H9 (cell line): ENCODE results near the gene ANKUB1. TPM values are rescaled to one million over a fixed set of nuclear protein-coding genes. Genes with fewer than 3 reads are reported as not detected.

Source experiments
- DNase-seq: peaks from one replicate; pipeline ENCODE4 v3.0.0-alpha.2; 2017
- H2AFZ ChIP-seq: one replicate; pipeline ENCODE4 v1.6.1; 2013; ENCODE audit warnings: mild to moderate bottlenecking, low read length, control low read depth, moderate library complexity
- H2AK5ac ChIP-seq: 2 replicates; pipeline ENCODE4 v1.6.1; 2013; ENCODE audit warnings: low read length, control low read depth, mixed read lengths; ENCODE audit not compliant: insufficient read length
- H2BK120ac ChIP-seq: one replicate; pipeline ENCODE4 v1.6.1; 2013; ENCODE audit warnings: low read depth, mild to moderate bottlenecking, low read length, control low read depth, inconsistent platforms; ENCODE audit not compliant: poor library complexity, severe bottlenecking
- H2BK12ac ChIP-seq: 2 replicates; pipeline ENCODE4 v1.6.1; 2013; ENCODE audit warnings: low read length, control low read depth, mixed read lengths, low read depth; ENCODE audit not compliant: insufficient read length
- H2BK15ac ChIP-seq: 2 replicates; pipeline ENCODE4 v1.6.1; 2013; ENCODE audit warnings: low read depth, low read length, control low read depth
- H2BK20ac ChIP-seq: one replicate; pipeline ENCODE4 v1.6.1; 2013; ENCODE audit warnings: low read depth, mild to moderate bottlenecking, low read length, control low read depth, inconsistent platforms; ENCODE audit not compliant: poor library complexity, severe bottlenecking
- H2BK5ac ChIP-seq: 2 replicates; pipeline ENCODE4 v1.6.1; 2013; ENCODE audit warnings: low read length, control low read depth, mixed read lengths; ENCODE audit not compliant: insufficient read length
- H3K14ac ChIP-seq: 2 replicates; pipeline ENCODE4 v1.6.1; 2013; ENCODE audit warnings: low read length, control low read depth; ENCODE audit not compliant: insufficient read depth
- H3K18ac ChIP-seq: 2 replicates; pipeline ENCODE4 v1.6.1; 2013; ENCODE audit warnings: low read depth, mild to moderate bottlenecking, mixed read lengths, low read length, control low read depth; ENCODE audit not compliant: insufficient read length
- H3K23ac ChIP-seq: 2 replicates; pipeline ENCODE4 v1.6.1; 2013; ENCODE audit warnings: low read length, control low read depth, mixed read lengths, low read depth; ENCODE audit not compliant: insufficient read length
- H3K23me2 ChIP-seq: 2 replicates; pipeline ENCODE4 v1.6.1; 2013; ENCODE audit warnings: low read depth, mild to moderate bottlenecking, mixed read lengths, low read length, control low read depth; ENCODE audit not compliant: insufficient read length, poor library complexity, severe bottlenecking
- H3K27ac ChIP-seq: 2 replicates; pipeline ENCODE4 v1.5.1; 2013; ENCODE audit warnings: low read length, control low read depth, mixed read lengths, low read depth; ENCODE audit not compliant: insufficient read length
- H3K27me3 ChIP-seq: 2 replicates; pipeline ENCODE4 v1.6.1; 2013; ENCODE audit warnings: low read length, control low read depth, inconsistent platforms; ENCODE audit not compliant: insufficient read depth
- H3K4ac ChIP-seq: 2 replicates; pipeline ENCODE4 v1.6.1; 2013; ENCODE audit warnings: low read depth, mild to moderate bottlenecking, control low read depth, inconsistent platforms, low read length, moderate library complexity
- H3K4me1 ChIP-seq: 2 replicates; pipeline ENCODE4 v1.6.1; 2013; ENCODE audit warnings: low read length, control low read depth, inconsistent platforms; ENCODE audit not compliant: insufficient read depth
- H3K4me2 ChIP-seq: 2 replicates; pipeline ENCODE4 v1.6.1; 2013; ENCODE audit warnings: low read length, control low read depth, mixed read lengths; ENCODE audit not compliant: insufficient read length, insufficient read depth
- H3K56ac ChIP-seq: 2 replicates; pipeline ENCODE4 v1.6.1; 2013; ENCODE audit warnings: low read depth, mild to moderate bottlenecking, mixed read lengths, low read length, control low read depth; ENCODE audit not compliant: insufficient read length
- H3K79me1 ChIP-seq: 2 replicates; pipeline ENCODE4 v1.6.1; 2013; ENCODE audit warnings: low read depth, mild to moderate bottlenecking, moderate library complexity, low read length, control low read depth, inconsistent platforms; ENCODE audit not compliant: insufficient read depth, poor library complexity, severe bottlenecking
- H3K79me2 ChIP-seq: 2 replicates; pipeline ENCODE4 v1.6.1; 2013; ENCODE audit warnings: low read length, control low read depth, inconsistent platforms; ENCODE audit not compliant: insufficient read depth
- H3K9ac ChIP-seq: 2 replicates; pipeline ENCODE4 v1.6.1; 2013; ENCODE audit warnings: low read length, control low read depth, mixed read lengths; ENCODE audit not compliant: insufficient read length; ENCODE audit errors: extremely low read depth
- H3K9me3 ChIP-seq: one replicate; pipeline ENCODE4 v1.6.1; 2013; ENCODE audit warnings: low read depth, low read length, inconsistent platforms; ENCODE audit not compliant: control insufficient read depth
- H3T11ph ChIP-seq: one replicate; pipeline ENCODE4 v1.6.1; 2013; ENCODE audit warnings: mild to moderate bottlenecking, low read length, control low read depth, inconsistent platforms
- H4K20me1 ChIP-seq: one replicate; pipeline ENCODE4 v1.6.1; 2013; ENCODE audit not compliant: control insufficient read depth, insufficient read length, insufficient read depth
- H4K5ac ChIP-seq: 2 replicates; pipeline ENCODE4 v1.6.1; 2013; ENCODE audit warnings: low read depth, mild to moderate bottlenecking, mixed read lengths, low read length, control low read depth; ENCODE audit not compliant: insufficient read length
- H4K8ac ChIP-seq: replicated peaks from 2 replicates; pipeline ENCODE4 v1.6.1; 2013; ENCODE audit warnings: low read length, control low read depth, mixed read lengths, low read depth; ENCODE audit not compliant: insufficient read length
- H4K91ac ChIP-seq: 2 replicates; pipeline ENCODE4 v1.6.1; 2013; ENCODE audit warnings: low read depth, mild to moderate bottlenecking, moderate library complexity, mixed read lengths, low read length, control low read depth; ENCODE audit not compliant: insufficient read length
- H3K27ac Mint-ChIP-seq, 3 experiments: 2 replicates in 2 of 3; 3 replicates in 1 of 3; pipeline ENCODE4 v1.8.0; 2020 to 2021; ENCODE audit warnings: mixed read lengths in 3 of 3, mild to moderate bottlenecking in 1 of 3, moderate library complexity in 1 of 3
- H3K27me3 Mint-ChIP-seq: 2 replicates; pipeline ENCODE4 v1.8.0; 2021; ENCODE audit warnings: low read depth, mild to moderate bottlenecking, moderate library complexity, mixed read lengths
- H3K36me3 Mint-ChIP-seq, 3 experiments: 2 replicates in 2 of 3; 3 replicates in 1 of 3; pipeline ENCODE4 v1.8.0; 2020 to 2021; ENCODE audit warnings: low read depth in 3 of 3, mixed read lengths in 3 of 3; ENCODE audit not compliant: insufficient read depth in 1 of 3
- H3K4me1 Mint-ChIP-seq, 2 experiments: 2 replicates each; pipeline ENCODE4 v1.8.0; 2020; ENCODE audit warnings: mixed read lengths in 2 of 2
- H3K4me3 Mint-ChIP-seq, 2 experiments: 2 replicates in 1 of 2; 3 replicates in 1 of 2; pipeline ENCODE4 v1.8.0; 2020 to 2021; ENCODE audit warnings: mild to moderate bottlenecking in 2 of 2, mixed read lengths in 2 of 2, moderate library complexity in 1 of 2
- H3K9me3 Mint-ChIP-seq, 2 experiments: 2 replicates in 1 of 2; 3 replicates in 1 of 2; pipeline ENCODE4 v1.8.0; 2020; ENCODE audit warnings: mild to moderate bottlenecking in 2 of 2, mixed read lengths in 2 of 2, moderate library complexity in 1 of 2
- CTCF ChIP-seq: fragments of 200-600 bp; sonication (generic); conservative IDR thresholded peaks from 3 replicates; pipeline ENCODE4 v1.8.0; 2021; ENCODE audit warnings: antibody characterized with exemption, mild to moderate bottlenecking
- WGBS: extraction: QIAGEN DNeasy Blood & Tissue Kit; methylation state at CpG from one replicate; pipeline ENCODE4 v1.1.7; 2013; ENCODE audit warnings: missing lambda C conversion rate, low lambda C conversion rate, mixed read lengths; ENCODE audit not compliant: insufficient read length; ENCODE audit errors: extremely low coverage; 5-methylcytosine and 5-hydroxymethylcytosine counted together
- total RNA-seq: library from RNA; stranded (reverse); gene quantifications from 2 replicates; pipeline ENCODE4 v1.2.1, GENCODE V29; 2021

The ANKUB1 gene
- total RNA-seq, 1 experiment from 2014 or later: not detected

- Histone ChIP-seq H4K20me1 (no peaks in the 10 kb centered on the region), H2AK5ac (no peak overlapping the region), H4K5ac (no peak overlapping the region), H3K79me1 (no peaks in the 10 kb centered on the region), H3T11ph (no peak overlapping the region), H2AFZ (no peak overlapping the region), H3K23ac (no peak overlapping the region), H2BK120ac (no peak overlapping the region), H3K9me3 (no peaks in the 10 kb centered on the region), H2BK20ac (no peak overlapping the region), H3K23me2 (no peaks in the 10 kb centered on the region), H4K91ac (no peak overlapping the region), H3K14ac (no peak overlapping the region), H4K8ac (no peak overlapping the region), H3K4me1 (no peaks in the 10 kb centered on the region), H3K27me3 (no peaks in the 10 kb centered on the region), H3K18ac (no peak overlapping the region), H3K4ac (no peak overlapping the region), H3K4me2 (no peak overlapping the region), H2BK12ac (no peak overlapping the region), H2BK15ac (no peak overlapping the region), H3K56ac (no peak overlapping the region), H3K27ac (no peak overlapping the region), H3K79me2 (no peaks in the 10 kb centered on the region), H3K9ac (no peak overlapping the region), H2BK5ac (no peak overlapping the region)
- no peak for DNase-seq
- H3K9me3 Mint-ChIP-seq: no peaks in the 10 kb centered on the region
- WGBS: no CpG with 5 or more reads among the region's 5 CpGs
- peaks cover 4% of the 10 kb centered on the region in 2 experiments for H3K4me1 Mint-ChIP-seq
- H3K27ac Mint-ChIP-seq: no peak overlapping the region; a peak in 1 of 7 replicates
- H3K36me3 Mint-ChIP-seq: no peaks in the 10 kb centered on the region
- TF ChIP-seq CTCF: no peak
- no peak overlapping the region for H3K4me3 Mint-ChIP-seq
- no peaks in the 10 kb centered on the region for H3K27me3 Mint-ChIP-seq
Observed at GRCh38 chr3:149784064-149784704, 8.2 kb downstream of the ANKUB1 start.
